H9 (cell line): ENCODE data around the gene KRTAP4-6. TPM values are rescaled to one million over a fixed set of nuclear protein-coding genes. Genes with fewer than 3 reads are reported as not detected.

Experiments
- DNase-seq: peaks from one replicate; pipeline ENCODE4 v3.0.0-alpha.2; 2017
- H2AFZ ChIP-seq: one replicate; pipeline ENCODE4 v1.6.1; 2013; ENCODE audit warnings: mild to moderate bottlenecking, low read length, control low read depth, moderate library complexity
- H2AK5ac ChIP-seq: 2 replicates; pipeline ENCODE4 v1.6.1; 2013; ENCODE audit warnings: low read length, control low read depth, mixed read lengths; ENCODE audit not compliant: insufficient read length
- H2BK120ac ChIP-seq: one replicate; pipeline ENCODE4 v1.6.1; 2013; ENCODE audit warnings: low read depth, mild to moderate bottlenecking, low read length, control low read depth, inconsistent platforms; ENCODE audit not compliant: poor library complexity, severe bottlenecking
- H2BK12ac ChIP-seq: 2 replicates; pipeline ENCODE4 v1.6.1; 2013; ENCODE audit warnings: low read length, control low read depth, mixed read lengths, low read depth; ENCODE audit not compliant: insufficient read length
- H2BK15ac ChIP-seq: 2 replicates; pipeline ENCODE4 v1.6.1; 2013; ENCODE audit warnings: low read depth, low read length, control low read depth
- H2BK20ac ChIP-seq: one replicate; pipeline ENCODE4 v1.6.1; 2013; ENCODE audit warnings: low read depth, mild to moderate bottlenecking, low read length, control low read depth, inconsistent platforms; ENCODE audit not compliant: poor library complexity, severe bottlenecking
- H2BK5ac ChIP-seq: 2 replicates; pipeline ENCODE4 v1.6.1; 2013; ENCODE audit warnings: low read length, control low read depth, mixed read lengths; ENCODE audit not compliant: insufficient read length
- H3K14ac ChIP-seq: 2 replicates; pipeline ENCODE4 v1.6.1; 2013; ENCODE audit warnings: low read length, control low read depth; ENCODE audit not compliant: insufficient read depth
- H3K18ac ChIP-seq: 2 replicates; pipeline ENCODE4 v1.6.1; 2013; ENCODE audit warnings: low read depth, mild to moderate bottlenecking, mixed read lengths, low read length, control low read depth; ENCODE audit not compliant: insufficient read length
- H3K23ac ChIP-seq: 2 replicates; pipeline ENCODE4 v1.6.1; 2013; ENCODE audit warnings: low read length, control low read depth, mixed read lengths, low read depth; ENCODE audit not compliant: insufficient read length
- H3K23me2 ChIP-seq: 2 replicates; pipeline ENCODE4 v1.6.1; 2013; ENCODE audit warnings: low read depth, mild to moderate bottlenecking, mixed read lengths, low read length, control low read depth; ENCODE audit not compliant: insufficient read length, poor library complexity, severe bottlenecking
- H3K27ac ChIP-seq: 2 replicates; pipeline ENCODE4 v1.5.1; 2013; ENCODE audit warnings: low read length, control low read depth, mixed read lengths, low read depth; ENCODE audit not compliant: insufficient read length
- H3K27me3 ChIP-seq: 2 replicates; pipeline ENCODE4 v1.6.1; 2013; ENCODE audit warnings: low read length, control low read depth, inconsistent platforms; ENCODE audit not compliant: insufficient read depth
- H3K4ac ChIP-seq: 2 replicates; pipeline ENCODE4 v1.6.1; 2013; ENCODE audit warnings: low read depth, mild to moderate bottlenecking, control low read depth, inconsistent platforms, low read length, moderate library complexity
- H3K4me1 ChIP-seq: 2 replicates; pipeline ENCODE4 v1.6.1; 2013; ENCODE audit warnings: low read length, control low read depth, inconsistent platforms; ENCODE audit not compliant: insufficient read depth
- H3K4me2 ChIP-seq: 2 replicates; pipeline ENCODE4 v1.6.1; 2013; ENCODE audit warnings: low read length, control low read depth, mixed read lengths; ENCODE audit not compliant: insufficient read length, insufficient read depth
- H3K56ac ChIP-seq: 2 replicates; pipeline ENCODE4 v1.6.1; 2013; ENCODE audit warnings: low read depth, mild to moderate bottlenecking, mixed read lengths, low read length, control low read depth; ENCODE audit not compliant: insufficient read length
- H3K79me1 ChIP-seq: 2 replicates; pipeline ENCODE4 v1.6.1; 2013; ENCODE audit warnings: low read depth, mild to moderate bottlenecking, moderate library complexity, low read length, control low read depth, inconsistent platforms; ENCODE audit not compliant: insufficient read depth, poor library complexity, severe bottlenecking
- H3K79me2 ChIP-seq: 2 replicates; pipeline ENCODE4 v1.6.1; 2013; ENCODE audit warnings: low read length, control low read depth, inconsistent platforms; ENCODE audit not compliant: insufficient read depth
- H3K9ac ChIP-seq: 2 replicates; pipeline ENCODE4 v1.6.1; 2013; ENCODE audit warnings: low read length, control low read depth, mixed read lengths; ENCODE audit not compliant: insufficient read length; ENCODE audit errors: extremely low read depth
- H3K9me3 ChIP-seq: one replicate; pipeline ENCODE4 v1.6.1; 2013; ENCODE audit warnings: low read depth, low read length, inconsistent platforms; ENCODE audit not compliant: control insufficient read depth
- H3T11ph ChIP-seq: one replicate; pipeline ENCODE4 v1.6.1; 2013; ENCODE audit warnings: mild to moderate bottlenecking, low read length, control low read depth, inconsistent platforms
- H4K20me1 ChIP-seq: one replicate; pipeline ENCODE4 v1.6.1; 2013; ENCODE audit not compliant: control insufficient read depth, insufficient read length, insufficient read depth
- H4K5ac ChIP-seq: 2 replicates; pipeline ENCODE4 v1.6.1; 2013; ENCODE audit warnings: low read depth, mild to moderate bottlenecking, mixed read lengths, low read length, control low read depth; ENCODE audit not compliant: insufficient read length
- H4K8ac ChIP-seq: replicated peaks from 2 replicates; pipeline ENCODE4 v1.6.1; 2013; ENCODE audit warnings: low read length, control low read depth, mixed read lengths, low read depth; ENCODE audit not compliant: insufficient read length
- H4K91ac ChIP-seq: 2 replicates; pipeline ENCODE4 v1.6.1; 2013; ENCODE audit warnings: low read depth, mild to moderate bottlenecking, moderate library complexity, mixed read lengths, low read length, control low read depth; ENCODE audit not compliant: insufficient read length
- H3K27ac Mint-ChIP-seq, 3 experiments: 2 replicates in 2 of 3; 3 replicates in 1 of 3; pipeline ENCODE4 v1.8.0; 2020 to 2021; ENCODE audit warnings: mixed read lengths in 3 of 3, mild to moderate bottlenecking in 1 of 3, moderate library complexity in 1 of 3
- H3K27me3 Mint-ChIP-seq: 2 replicates; pipeline ENCODE4 v1.8.0; 2021; ENCODE audit warnings: low read depth, mild to moderate bottlenecking, moderate library complexity, mixed read lengths
- H3K36me3 Mint-ChIP-seq, 3 experiments: 2 replicates in 2 of 3; 3 replicates in 1 of 3; pipeline ENCODE4 v1.8.0; 2020 to 2021; ENCODE audit warnings: low read depth in 3 of 3, mixed read lengths in 3 of 3; ENCODE audit not compliant: insufficient read depth in 1 of 3
- H3K4me1 Mint-ChIP-seq, 2 experiments: 2 replicates each; pipeline ENCODE4 v1.8.0; 2020; ENCODE audit warnings: mixed read lengths in 2 of 2
- H3K4me3 Mint-ChIP-seq, 2 experiments: 2 replicates in 1 of 2; 3 replicates in 1 of 2; pipeline ENCODE4 v1.8.0; 2020 to 2021; ENCODE audit warnings: mild to moderate bottlenecking in 2 of 2, mixed read lengths in 2 of 2, moderate library complexity in 1 of 2
- H3K9me3 Mint-ChIP-seq, 2 experiments: 2 replicates in 1 of 2; 3 replicates in 1 of 2; pipeline ENCODE4 v1.8.0; 2020; ENCODE audit warnings: mild to moderate bottlenecking in 2 of 2, mixed read lengths in 2 of 2, moderate library complexity in 1 of 2
- CTCF ChIP-seq: fragments of 200-600 bp; sonication (generic); conservative IDR thresholded peaks from 3 replicates; pipeline ENCODE4 v1.8.0; 2021; ENCODE audit warnings: antibody characterized with exemption, mild to moderate bottlenecking
- WGBS: extraction: QIAGEN DNeasy Blood & Tissue Kit; methylation state at CpG from one replicate; pipeline ENCODE4 v1.1.7; 2013; ENCODE audit warnings: missing lambda C conversion rate, low lambda C conversion rate, mixed read lengths; ENCODE audit not compliant: insufficient read length; ENCODE audit errors: extremely low coverage; 5-methylcytosine and 5-hydroxymethylcytosine counted together
- total RNA-seq: library from RNA; stranded (reverse); gene quantifications from 2 replicates; pipeline ENCODE4 v1.2.1, GENCODE V29; 2021

Gene KRTAP4-6
- total RNA-seq, 1 experiment from 2014 or later: not detected

- Histone ChIP-seq H4K8ac (no peak overlapping the region), H3K9ac (no peak overlapping the region), H3K4me1 (no peaks in the 10 kb centered on the region), H3K4me2 (no peak overlapping the region), H4K91ac (no peak overlapping the region), H3K79me1 (no peaks in the 10 kb centered on the region), H2AK5ac (no peak overlapping the region), H3K18ac (no peak overlapping the region), H2AFZ (no peak overlapping the region), H4K20me1 (no peaks in the 10 kb centered on the region), H3K23me2 (no peaks in the 10 kb centered on the region), H3K23ac (no peak overlapping the region), H2BK12ac (no peak overlapping the region), H3K27ac (no peak overlapping the region), H2BK120ac (no peak overlapping the region), H3K4ac (no peak overlapping the region), H3K14ac (no peak overlapping the region), H3K27me3 (no peaks in the 10 kb centered on the region), H3T11ph (no peak overlapping the region), H4K5ac (no peak overlapping the region), H3K9me3 (no peaks in the 10 kb centered on the region), H2BK5ac (no peak overlapping the region), H2BK15ac (no peak overlapping the region), H2BK20ac (no peak overlapping the region), H3K79me2 (no peaks in the 10 kb centered on the region), H3K56ac (no peak overlapping the region)
- no CpG with 5 or more reads among the region's 4 CpGs for WGBS
- Mint-ChIP-seq H3K4me3 (no peak overlapping the region), H3K27me3 (peaks cover under 1% of the 10 kb centered on the region; the same call in 1 of the 2 replicates), H3K27ac (no peak overlapping the region), H3K36me3 (peaks cover 0 to 2% (median under 1%) of the 10 kb centered on the region in 3 experiments; a peak in 3 of 7 replicates), H3K9me3 (peaks cover 0 to 1% of the 10 kb centered on the region in 2 experiments; a peak in 1 of 5 replicates), H3K4me1 (peaks cover 2 to 13% of the 10 kb centered on the region in 2 experiments)
- no peak for DNase-seq
- TF ChIP-seq CTCF: no peak
Measured at GRCh38 chr17:41150026-41150425, 9.7 kb upstream of the KRTAP4-6 start.
